Natural killer cell treated with Interleukin-12 subunit alpha and Interleukin-12 subunit beta and Interleukin-15 and Interleukin-18, amount 100 ng/mL, for 72 hours (primary cell): Measurements from ENCODE around the gene MAD2L1BP. TPM values are rescaled to one million over a fixed set of nuclear protein-coding genes. Genes with fewer than 3 reads are reported as not detected.
"Not testable (repeated sequence)": the region's sequence is repeated elsewhere in the genome, so short reads cannot be mapped to it uniquely, and the experiment has no call there.

ENCODE experiments used
- ATAC-seq, 2 donors: fragments of 150-1000 bp; cut with Tn5 transposase in 1 of 2; sonication (Bioruptor Pico), chemical (Tn5 transposase) in 1 of 2; 2 replicates each; pipeline ENCODE4 v1.10.0; 2021
- DNase-seq: peaks from one replicate; pipeline ENCODE4 v3.0.0; 2022; ENCODE audit warnings: low spot score
- H3K27ac Mint-ChIP-seq, 2 donors: 1 replicate in 1 of 2; 2 replicates in 1 of 2; pipeline ENCODE4 v1.8.0; 2022; ENCODE audit warnings: mixed read lengths in 2 of 2, mild to moderate bottlenecking in 1 of 2, moderate library complexity in 1 of 2
- H3K27me3 Mint-ChIP-seq, 2 donors: 1 replicate in 1 of 2; 2 replicates in 1 of 2; pipeline ENCODE4 v1.8.0; 2022; ENCODE audit warnings: mixed read lengths in 2 of 2
- H3K36me3 Mint-ChIP-seq: one replicate; pipeline ENCODE4 v1.8.0; 2022; ENCODE audit warnings: mixed read lengths
- H3K4me1 Mint-ChIP-seq, 2 donors: 1 replicate in 1 of 2; 2 replicates in 1 of 2; pipeline ENCODE4 v1.8.0; 2022; ENCODE audit warnings: low read depth in 2 of 2, mixed read lengths in 2 of 2, mild to moderate bottlenecking in 1 of 2
- H3K4me3 Mint-ChIP-seq: one replicate; pipeline ENCODE4 v1.8.0; 2022; ENCODE audit warnings: mixed read lengths
- H3K9me3 Mint-ChIP-seq: 2 replicates; pipeline ENCODE4 v1.8.0; 2022; ENCODE audit warnings: mixed read lengths
- total RNA-seq, 2 donors: library from RNA; stranded (reverse); gene quantifications; one replicate each; pipeline ENCODE4 v1.2.3, GENCODE V29; 2022

Gene MAD2L1BP
- total RNA-seq, 2 donors from 2014 or later, result 37.1 to 39.7 TPM

DNA sequence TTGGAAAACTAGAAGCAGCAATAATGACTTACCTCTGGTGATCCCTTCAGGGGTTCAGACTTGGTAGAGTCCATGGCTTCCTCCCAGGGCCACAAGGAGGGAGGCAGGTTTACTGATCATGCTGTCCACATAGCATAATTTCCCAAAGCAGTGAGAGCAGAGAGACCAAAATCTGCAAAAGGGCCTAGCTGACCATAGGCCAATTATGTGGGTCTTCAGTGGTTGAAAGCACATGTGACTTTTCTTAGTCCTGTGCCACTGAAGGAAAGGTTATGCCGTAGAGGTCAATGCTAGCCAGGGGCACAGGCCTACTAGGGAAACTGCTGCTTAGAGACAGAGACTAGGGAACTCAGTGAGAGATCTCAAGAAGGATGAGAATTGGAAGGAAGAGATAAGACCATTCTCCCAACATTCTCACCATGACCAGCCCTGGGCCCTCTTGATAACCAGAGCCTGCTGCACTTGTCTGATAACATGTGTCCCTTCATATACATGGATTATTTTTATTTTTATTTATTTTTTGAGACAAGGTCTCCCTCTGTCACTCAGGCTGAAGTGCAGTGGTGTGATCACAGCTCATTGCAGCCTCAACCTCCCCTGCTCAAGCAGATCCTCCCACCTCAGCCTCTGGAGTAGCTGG is 4.5 kb upstream of the MAD2L1BP start:
- peaks cover 47 to 48% of the 10 kb centered on the region in 2 donors for H3K4me1 Mint-ChIP-seq
- H3K27ac Mint-ChIP-seq, result no peak overlapping the region
- H3K27me3 Mint-ChIP-seq, result no peaks in the 10 kb centered on the region
- H3K36me3 Mint-ChIP-seq, result peaks cover 6% of the 10 kb centered on the region
- no peak for DNase-seq
- H3K9me3 Mint-ChIP-seq, result no peaks in the 10 kb centered on the region
- ATAC-seq, result no peak
- no peak overlapping the region for H3K4me3 Mint-ChIP-seq

DNA sequence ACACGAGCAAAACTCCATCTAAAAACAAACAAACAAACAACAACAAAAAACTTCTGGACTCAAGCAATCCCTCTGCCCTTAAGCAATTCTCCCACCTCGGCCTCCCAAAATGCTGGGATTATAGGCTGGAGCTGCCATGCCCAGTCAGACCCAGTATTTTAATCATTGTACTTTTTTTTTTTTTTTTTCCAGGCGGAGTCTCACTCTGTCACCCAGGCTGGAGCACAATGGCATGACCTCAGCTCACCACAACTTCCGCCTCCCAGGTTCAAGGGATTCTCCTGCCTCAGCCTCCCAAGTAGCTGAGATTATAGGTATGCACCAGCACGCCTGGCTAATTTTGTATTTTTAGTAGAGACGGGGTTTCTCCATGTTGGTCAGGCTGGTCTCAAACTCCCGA is 2.6 kb upstream of the MAD2L1BP start:
- H3K4me1 Mint-ChIP-seq, result peaks cover 35 to 37% of the 10 kb centered on the region in 2 donors
- DNase-seq, H3K27ac Mint-ChIP-seq, H3K27me3 Mint-ChIP-seq, H3K9me3 Mint-ChIP-seq, H3K36me3 Mint-ChIP-seq, H3K4me3 Mint-ChIP-seq, ATAC-seq: not testable (repeated sequence)

DNA sequence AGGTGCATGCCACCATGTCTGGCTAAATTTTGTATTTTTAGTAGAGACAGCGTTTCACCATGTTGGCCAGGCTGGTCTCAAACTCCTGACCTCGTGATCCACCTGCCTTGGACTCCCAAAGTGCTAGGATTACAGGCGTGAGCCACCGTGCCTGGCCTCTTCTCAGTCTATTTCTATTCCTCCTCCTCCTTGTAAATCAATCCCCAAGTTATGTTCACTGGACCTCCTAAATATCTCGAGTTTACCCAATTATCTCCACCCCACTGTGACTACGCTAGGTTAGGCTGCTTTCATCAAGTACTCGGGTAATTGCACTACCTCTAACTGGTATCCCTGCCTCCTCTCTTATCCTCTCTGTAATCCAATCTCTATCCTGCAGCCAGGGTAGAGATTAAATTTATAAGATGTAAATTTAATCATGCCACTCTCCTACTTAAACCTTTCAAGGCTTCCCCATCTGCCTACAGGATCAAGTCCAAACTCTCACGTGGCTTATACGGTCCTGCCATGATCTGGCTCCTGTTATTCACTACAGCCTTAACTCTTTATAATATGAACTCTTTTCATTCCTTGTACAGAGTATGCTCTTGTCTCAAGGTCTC is 837 bp upstream of the MAD2L1BP start:
- peak overlapping the region; percentile 92 to 93 for H3K27ac Mint-ChIP-seq
- H3K9me3 Mint-ChIP-seq, result no peaks in the 10 kb centered on the region
- ATAC-seq (no peak), DNase-seq (no peak)
- no peaks in the 10 kb centered on the region for H3K27me3 Mint-ChIP-seq
- peaks cover 31 to 43% of the 10 kb centered on the region in 2 donors for H3K4me1 Mint-ChIP-seq
- H3K36me3 Mint-ChIP-seq, result peaks cover 12% of the 10 kb centered on the region
- H3K4me3 Mint-ChIP-seq, result peak overlapping the region; percentile 98

DNA sequence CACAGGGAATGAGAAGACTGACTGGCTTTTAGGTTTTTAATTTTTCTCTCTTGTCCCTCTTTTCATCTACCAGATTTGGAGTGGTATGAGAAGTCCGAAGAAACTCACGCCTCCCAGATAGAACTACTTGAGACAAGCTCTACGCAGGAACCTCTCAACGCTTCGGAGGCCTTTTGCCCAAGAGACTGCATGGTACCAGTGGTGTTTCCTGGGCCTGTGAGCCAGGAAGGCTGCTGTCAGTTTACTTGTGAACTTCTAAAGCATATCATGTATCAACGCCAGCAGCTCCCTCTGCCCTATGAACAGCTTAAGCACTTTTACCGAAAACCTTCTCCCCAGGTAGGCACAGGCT is 644 bp downstream of the MAD2L1BP start:
- DNase-seq (no peak), ATAC-seq (peak in 1 of 2 donors; percentile 21)
- peaks cover 13% of the 10 kb centered on the region for H3K36me3 Mint-ChIP-seq
- peak overlapping the region; percentile 98 for H3K4me3 Mint-ChIP-seq
- H3K27ac Mint-ChIP-seq, result peak overlapping the region; percentile 92 to 93
- H3K27me3 Mint-ChIP-seq, result no peaks in the 10 kb centered on the region
- no peaks in the 10 kb centered on the region for H3K9me3 Mint-ChIP-seq
- H3K4me1 Mint-ChIP-seq, result peaks cover 32 to 46% of the 10 kb centered on the region in 2 donors

GRCh38 chr6:43639984-43640800 is 4.6 kb downstream of the MAD2L1BP start:
- H3K4me3 Mint-ChIP-seq, result peak overlapping the region; percentile 30
- H3K36me3 Mint-ChIP-seq, result peaks cover 20% of the 10 kb centered on the region

DNA sequence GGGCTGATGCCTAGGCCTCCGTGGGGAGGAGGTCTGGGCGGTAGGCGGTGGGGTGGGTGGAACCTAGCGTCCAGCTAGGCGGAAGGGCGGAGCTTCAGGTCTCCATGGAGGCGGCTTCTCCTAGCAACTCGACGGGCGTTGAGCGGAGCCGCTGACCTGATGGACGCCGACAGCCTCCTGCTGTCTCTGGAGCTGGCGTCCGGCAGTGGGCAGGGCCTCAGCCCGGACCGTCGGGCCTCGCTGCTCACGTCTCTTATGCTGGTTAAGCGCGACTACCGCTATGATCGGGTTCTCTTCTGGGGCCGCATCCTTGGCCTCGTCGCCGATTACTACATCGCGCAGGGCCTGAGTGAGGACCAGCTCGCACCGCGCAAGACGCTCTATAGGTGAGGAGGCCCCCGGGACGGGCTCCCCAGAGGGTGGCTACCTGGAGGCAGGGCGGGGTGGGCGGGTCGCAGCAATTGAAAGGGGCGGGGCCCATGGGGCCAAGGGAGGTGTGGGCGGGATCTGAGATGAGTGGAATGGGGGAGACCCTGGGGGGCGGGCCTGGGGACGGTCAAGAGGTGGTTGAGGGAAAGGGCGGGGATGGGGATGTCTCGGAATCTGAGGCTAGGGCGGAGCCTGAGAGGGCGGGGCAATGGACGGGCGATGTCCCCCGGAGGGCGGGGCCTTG is 9.4 kb downstream of the MAD2L1BP start, which contains the start of gene RSPH9:
Gene RSPH9 (plus strand): TSS at position 97 of the 673 bp plus-strand sequence. CDS start 63 bp downstream, at position 160.
- ATAC-seq (peak; percentile 81 to 93), DNase-seq (peak; percentile 80)
- Mint-ChIP-seq H3K4me1 (peaks cover 18 to 23% of the 10 kb centered on the region in 2 donors), H3K4me3 (peak within 1 kb of the TSS; percentile 91), H3K27ac (peak within 1 kb of the TSS in 1 of 2 donors; percentile 82), H3K27me3 (no peaks in the 10 kb centered on the region), H3K9me3 (no peaks in the 10 kb centered on the region), H3K36me3 (peaks cover 8% of the 10 kb centered on the region)

More at GRCh38 chr6:43639984-43640800, 4.6 kb downstream of the MAD2L1BP start:
- H3K9me3 Mint-ChIP-seq, result no peaks in the 10 kb centered on the region
- no peak for ATAC-seq
- no peak for DNase-seq
- H3K27me3 Mint-ChIP-seq, result no peaks in the 10 kb centered on the region
- H3K27ac Mint-ChIP-seq, result peak overlapping the region in 1 of 2 donors; percentile 17
- peaks cover 36 to 40% of the 10 kb centered on the region in 2 donors for H3K4me1 Mint-ChIP-seq

GRCh38 chr6:43645613-43645964 is 9.9 kb downstream of the MAD2L1BP start:
- Mint-ChIP-seq H3K4me1 (peaks cover 12 to 18% of the 10 kb centered on the region in 2 donors), H3K27ac (peak overlapping the region in 1 of 2 donors; percentile 82)

GRCh38 chr6:43647613-43648012 is 12.0 kb downstream of the MAD2L1BP start:
- no peak for ATAC-seq
- Mint-ChIP-seq H3K36me3 (peaks cover under 1% of the 10 kb centered on the region), H3K4me1 (peaks cover 9 to 14% of the 10 kb centered on the region in 2 donors), H3K27me3 (no peaks in the 10 kb centered on the region), H3K9me3 (no peaks in the 10 kb centered on the region), H3K27ac (no peak overlapping the region), H3K4me3 (no peak overlapping the region)
- no peak for DNase-seq

More at GRCh38 chr6:43645613-43645964, 9.9 kb downstream of the MAD2L1BP start:
- no peak for DNase-seq
- Mint-ChIP-seq H3K36me3 (peaks cover 8% of the 10 kb centered on the region), H3K27me3 (no peaks in the 10 kb centered on the region), H3K4me3 (peak overlapping the region; percentile 91), H3K9me3 (no peaks in the 10 kb centered on the region)
- ATAC-seq, result no peak

- H3K27ac Mint-ChIP-seq, result no peak overlapping the region
- no peaks in the 10 kb centered on the region for H3K27me3 Mint-ChIP-seq
- no peaks in the 10 kb centered on the region for H3K36me3 Mint-ChIP-seq
- no peaks in the 10 kb centered on the region for H3K9me3 Mint-ChIP-seq
- peaks cover 7 to 12% of the 10 kb centered on the region in 2 donors for H3K4me1 Mint-ChIP-seq
- H3K4me3 Mint-ChIP-seq, result no peak overlapping the region
- ATAC-seq (no peak), DNase-seq (no peak)
Observed at GRCh38 chr6:43648248-43648647, 12.6 kb downstream of the MAD2L1BP start.

DNA sequence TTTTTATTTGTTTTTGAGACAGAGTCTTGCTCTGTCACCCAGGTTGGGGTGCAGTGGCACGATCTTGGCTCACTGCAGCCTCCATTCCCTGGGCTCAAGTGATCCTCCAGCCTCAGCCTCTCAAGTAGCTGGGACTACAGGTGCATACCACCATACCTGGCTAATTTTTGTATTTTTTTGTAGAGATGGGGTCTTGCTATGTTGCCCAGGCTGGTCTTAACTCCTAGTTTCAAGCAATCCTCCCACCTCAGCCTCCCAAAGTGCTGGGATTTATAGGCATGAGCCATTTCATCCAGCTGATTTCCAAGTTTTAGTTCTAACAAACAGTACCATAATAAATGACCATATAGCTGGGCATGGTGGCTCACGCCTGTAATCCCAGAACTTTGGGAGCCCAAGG is 17.2 kb downstream of the MAD2L1BP start:
- not testable (repeated sequence) for H3K9me3 Mint-ChIP-seq, H3K36me3 Mint-ChIP-seq, H3K4me3 Mint-ChIP-seq, H3K4me1 Mint-ChIP-seq, H3K27me3 Mint-ChIP-seq, H3K27ac Mint-ChIP-seq, DNase-seq, ATAC-seq

DNA sequence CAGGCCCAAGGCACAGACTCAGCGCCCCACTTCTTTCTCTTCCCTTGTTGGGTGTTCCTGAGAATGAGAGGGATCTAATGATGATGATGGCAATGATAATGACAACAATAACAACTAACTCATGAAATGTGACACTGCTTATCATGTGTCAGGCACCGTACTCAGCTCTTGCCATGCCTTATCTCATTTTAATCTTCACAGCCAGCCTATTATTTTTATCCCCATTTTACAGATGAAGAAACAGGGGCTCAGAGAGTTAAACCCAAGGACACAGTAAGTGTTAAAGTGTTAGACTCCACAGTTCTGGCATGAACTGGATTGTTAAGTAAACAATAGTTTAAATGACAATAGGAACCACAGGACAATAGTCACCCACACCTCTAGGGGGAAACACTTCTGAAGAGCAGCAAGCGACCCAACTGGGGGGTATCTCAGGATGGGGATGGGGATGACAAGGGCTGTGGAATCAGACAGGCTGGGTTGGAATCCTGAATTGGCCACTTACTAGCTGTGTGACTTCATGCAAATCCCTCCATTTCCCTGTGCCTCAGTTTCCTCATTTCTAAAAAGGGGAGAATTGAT is 21.7 kb downstream of the MAD2L1BP start:
- ATAC-seq, result no peak
- no peak overlapping the region for H3K4me3 Mint-ChIP-seq

GRCh38 chr6:43658161-43658560 is 22.5 kb downstream of the MAD2L1BP start:
- Mint-ChIP-seq H3K36me3 (no peaks in the 10 kb centered on the region), H3K27me3 (no peaks in the 10 kb centered on the region), H3K4me1 (peaks cover 5 to 10% of the 10 kb centered on the region in 2 donors), H3K9me3 (no peaks in the 10 kb centered on the region), H3K27ac (no peak overlapping the region), H3K4me3 (no peak overlapping the region)
- ATAC-seq (no peak), DNase-seq (no peak)

More for the DNA sequence above, 21.7 kb downstream of the MAD2L1BP start:
- Mint-ChIP-seq H3K27ac (no peak overlapping the region), H3K27me3 (no peaks in the 10 kb centered on the region), H3K36me3 (no peaks in the 10 kb centered on the region), H3K4me1 (peaks cover 3 to 5% of the 10 kb centered on the region in 2 donors), H3K9me3 (no peaks in the 10 kb centered on the region)
- DNase-seq, result no peak

DNA sequence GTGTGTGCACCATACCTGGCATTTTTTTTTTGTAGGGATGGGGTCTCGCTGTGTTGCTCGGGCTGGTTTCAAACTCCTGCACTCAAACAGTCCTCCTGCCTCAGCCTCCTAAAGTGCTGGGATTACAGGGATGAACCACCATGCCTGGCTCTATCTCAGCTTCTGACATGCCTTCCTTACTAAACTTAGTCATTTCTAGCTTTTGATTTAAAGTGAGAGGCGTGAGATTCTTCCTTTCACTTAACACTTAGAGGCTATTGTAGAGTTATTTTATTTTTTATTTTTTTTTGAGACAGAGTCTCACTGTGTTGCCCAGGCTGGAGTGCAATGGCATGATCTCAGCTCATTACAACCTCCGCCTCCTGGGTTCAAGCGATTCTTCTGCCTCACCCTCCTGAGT is 27.3 kb downstream of the MAD2L1BP start:
- peaks cover 15 to 20% of the 10 kb centered on the region in 2 donors for H3K4me1 Mint-ChIP-seq
- H3K27ac Mint-ChIP-seq, DNase-seq, H3K36me3 Mint-ChIP-seq, H3K4me3 Mint-ChIP-seq, H3K9me3 Mint-ChIP-seq, H3K27me3 Mint-ChIP-seq: not testable (repeated sequence)
- ATAC-seq, result peak in 1 of 2 donors; percentile 41
